H9 (cell line): ENCODE data around the gene TTLL4. TPM values are rescaled to one million over a fixed set of nuclear protein-coding genes. Genes with fewer than 3 reads are reported as not detected.

ENCODE experiments used
- DNase-seq: peaks from one replicate; pipeline ENCODE4 v3.0.0-alpha.2; 2017
- H2AFZ ChIP-seq: one replicate; pipeline ENCODE4 v1.6.1; 2013; ENCODE audit warnings: mild to moderate bottlenecking, low read length, control low read depth, moderate library complexity
- H2AK5ac ChIP-seq: 2 replicates; pipeline ENCODE4 v1.6.1; 2013; ENCODE audit warnings: low read length, control low read depth, mixed read lengths; ENCODE audit not compliant: insufficient read length
- H2BK120ac ChIP-seq: one replicate; pipeline ENCODE4 v1.6.1; 2013; ENCODE audit warnings: low read depth, mild to moderate bottlenecking, low read length, control low read depth, inconsistent platforms; ENCODE audit not compliant: poor library complexity, severe bottlenecking
- H2BK12ac ChIP-seq: 2 replicates; pipeline ENCODE4 v1.6.1; 2013; ENCODE audit warnings: low read length, control low read depth, mixed read lengths, low read depth; ENCODE audit not compliant: insufficient read length
- H2BK15ac ChIP-seq: 2 replicates; pipeline ENCODE4 v1.6.1; 2013; ENCODE audit warnings: low read depth, low read length, control low read depth
- H2BK20ac ChIP-seq: one replicate; pipeline ENCODE4 v1.6.1; 2013; ENCODE audit warnings: low read depth, mild to moderate bottlenecking, low read length, control low read depth, inconsistent platforms; ENCODE audit not compliant: poor library complexity, severe bottlenecking
- H2BK5ac ChIP-seq: 2 replicates; pipeline ENCODE4 v1.6.1; 2013; ENCODE audit warnings: low read length, control low read depth, mixed read lengths; ENCODE audit not compliant: insufficient read length
- H3K14ac ChIP-seq: 2 replicates; pipeline ENCODE4 v1.6.1; 2013; ENCODE audit warnings: low read length, control low read depth; ENCODE audit not compliant: insufficient read depth
- H3K18ac ChIP-seq: 2 replicates; pipeline ENCODE4 v1.6.1; 2013; ENCODE audit warnings: low read depth, mild to moderate bottlenecking, mixed read lengths, low read length, control low read depth; ENCODE audit not compliant: insufficient read length
- H3K23ac ChIP-seq: 2 replicates; pipeline ENCODE4 v1.6.1; 2013; ENCODE audit warnings: low read length, control low read depth, mixed read lengths, low read depth; ENCODE audit not compliant: insufficient read length
- H3K23me2 ChIP-seq: 2 replicates; pipeline ENCODE4 v1.6.1; 2013; ENCODE audit warnings: low read depth, mild to moderate bottlenecking, mixed read lengths, low read length, control low read depth; ENCODE audit not compliant: insufficient read length, poor library complexity, severe bottlenecking
- H3K27ac ChIP-seq: 2 replicates; pipeline ENCODE4 v1.5.1; 2013; ENCODE audit warnings: low read length, control low read depth, mixed read lengths, low read depth; ENCODE audit not compliant: insufficient read length
- H3K27me3 ChIP-seq: 2 replicates; pipeline ENCODE4 v1.6.1; 2013; ENCODE audit warnings: low read length, control low read depth, inconsistent platforms; ENCODE audit not compliant: insufficient read depth
- H3K4ac ChIP-seq: 2 replicates; pipeline ENCODE4 v1.6.1; 2013; ENCODE audit warnings: low read depth, mild to moderate bottlenecking, control low read depth, inconsistent platforms, low read length, moderate library complexity
- H3K4me1 ChIP-seq: 2 replicates; pipeline ENCODE4 v1.6.1; 2013; ENCODE audit warnings: low read length, control low read depth, inconsistent platforms; ENCODE audit not compliant: insufficient read depth
- H3K4me2 ChIP-seq: 2 replicates; pipeline ENCODE4 v1.6.1; 2013; ENCODE audit warnings: low read length, control low read depth, mixed read lengths; ENCODE audit not compliant: insufficient read length, insufficient read depth
- H3K56ac ChIP-seq: 2 replicates; pipeline ENCODE4 v1.6.1; 2013; ENCODE audit warnings: low read depth, mild to moderate bottlenecking, mixed read lengths, low read length, control low read depth; ENCODE audit not compliant: insufficient read length
- H3K79me1 ChIP-seq: 2 replicates; pipeline ENCODE4 v1.6.1; 2013; ENCODE audit warnings: low read depth, mild to moderate bottlenecking, moderate library complexity, low read length, control low read depth, inconsistent platforms; ENCODE audit not compliant: insufficient read depth, poor library complexity, severe bottlenecking
- H3K79me2 ChIP-seq: 2 replicates; pipeline ENCODE4 v1.6.1; 2013; ENCODE audit warnings: low read length, control low read depth, inconsistent platforms; ENCODE audit not compliant: insufficient read depth
- H3K9ac ChIP-seq: 2 replicates; pipeline ENCODE4 v1.6.1; 2013; ENCODE audit warnings: low read length, control low read depth, mixed read lengths; ENCODE audit not compliant: insufficient read length; ENCODE audit errors: extremely low read depth
- H3K9me3 ChIP-seq: one replicate; pipeline ENCODE4 v1.6.1; 2013; ENCODE audit warnings: low read depth, low read length, inconsistent platforms; ENCODE audit not compliant: control insufficient read depth
- H3T11ph ChIP-seq: one replicate; pipeline ENCODE4 v1.6.1; 2013; ENCODE audit warnings: mild to moderate bottlenecking, low read length, control low read depth, inconsistent platforms
- H4K20me1 ChIP-seq: one replicate; pipeline ENCODE4 v1.6.1; 2013; ENCODE audit not compliant: control insufficient read depth, insufficient read length, insufficient read depth
- H4K5ac ChIP-seq: 2 replicates; pipeline ENCODE4 v1.6.1; 2013; ENCODE audit warnings: low read depth, mild to moderate bottlenecking, mixed read lengths, low read length, control low read depth; ENCODE audit not compliant: insufficient read length
- H4K8ac ChIP-seq: replicated peaks from 2 replicates; pipeline ENCODE4 v1.6.1; 2013; ENCODE audit warnings: low read length, control low read depth, mixed read lengths, low read depth; ENCODE audit not compliant: insufficient read length
- H4K91ac ChIP-seq: 2 replicates; pipeline ENCODE4 v1.6.1; 2013; ENCODE audit warnings: low read depth, mild to moderate bottlenecking, moderate library complexity, mixed read lengths, low read length, control low read depth; ENCODE audit not compliant: insufficient read length
- H3K27ac Mint-ChIP-seq, 3 experiments: 2 replicates in 2 of 3; 3 replicates in 1 of 3; pipeline ENCODE4 v1.8.0; 2020 to 2021; ENCODE audit warnings: mixed read lengths in 3 of 3, mild to moderate bottlenecking in 1 of 3, moderate library complexity in 1 of 3
- H3K27me3 Mint-ChIP-seq: 2 replicates; pipeline ENCODE4 v1.8.0; 2021; ENCODE audit warnings: low read depth, mild to moderate bottlenecking, moderate library complexity, mixed read lengths
- H3K36me3 Mint-ChIP-seq, 3 experiments: 2 replicates in 2 of 3; 3 replicates in 1 of 3; pipeline ENCODE4 v1.8.0; 2020 to 2021; ENCODE audit warnings: low read depth in 3 of 3, mixed read lengths in 3 of 3; ENCODE audit not compliant: insufficient read depth in 1 of 3
- H3K4me1 Mint-ChIP-seq, 2 experiments: 2 replicates each; pipeline ENCODE4 v1.8.0; 2020; ENCODE audit warnings: mixed read lengths in 2 of 2
- H3K4me3 Mint-ChIP-seq, 2 experiments: 2 replicates in 1 of 2; 3 replicates in 1 of 2; pipeline ENCODE4 v1.8.0; 2020 to 2021; ENCODE audit warnings: mild to moderate bottlenecking in 2 of 2, mixed read lengths in 2 of 2, moderate library complexity in 1 of 2
- H3K9me3 Mint-ChIP-seq, 2 experiments: 2 replicates in 1 of 2; 3 replicates in 1 of 2; pipeline ENCODE4 v1.8.0; 2020; ENCODE audit warnings: mild to moderate bottlenecking in 2 of 2, mixed read lengths in 2 of 2, moderate library complexity in 1 of 2
- CTCF ChIP-seq: fragments of 200-600 bp; sonication (generic); conservative IDR thresholded peaks from 3 replicates; pipeline ENCODE4 v1.8.0; 2021; ENCODE audit warnings: antibody characterized with exemption, mild to moderate bottlenecking
- WGBS: extraction: QIAGEN DNeasy Blood & Tissue Kit; methylation state at CpG from one replicate; pipeline ENCODE4 v1.1.7; 2013; ENCODE audit warnings: missing lambda C conversion rate, low lambda C conversion rate, mixed read lengths; ENCODE audit not compliant: insufficient read length; ENCODE audit errors: extremely low coverage; 5-methylcytosine and 5-hydroxymethylcytosine counted together
- total RNA-seq: library from RNA; stranded (reverse); gene quantifications from 2 replicates; pipeline ENCODE4 v1.2.1, GENCODE V29; 2021

The TTLL4 gene
- total RNA-seq, 1 experiment from 2014 or later, result 96.4 TPM

- H2BK15ac ChIP-seq, result no peak overlapping the region
- H3K9me3 ChIP-seq, result no peaks in the 10 kb centered on the region
- peaks cover 10% of the 10 kb centered on the region for H3K79me1 ChIP-seq
- no peak overlapping the region for H3K4me3 Mint-ChIP-seq
- H4K20me1 ChIP-seq, result no peaks in the 10 kb centered on the region
- H2BK5ac ChIP-seq, result no peak overlapping the region
- H3K9ac ChIP-seq, result no peak overlapping the region
- no peak overlapping the region for H2BK120ac ChIP-seq
- H3K36me3 Mint-ChIP-seq, result peaks cover 43 to 52% (median 43%) of the 10 kb centered on the region in 3 experiments
- TF ChIP-seq CTCF, result no peak
- no peak overlapping the region for H4K8ac ChIP-seq
- no peak overlapping the region for H3K18ac ChIP-seq
- no peak overlapping the region for H3K56ac ChIP-seq
- H3T11ph ChIP-seq, result no peak overlapping the region
- H3K27ac Mint-ChIP-seq, result no peak overlapping the region
- peaks cover 13% of the 10 kb centered on the region; the same call in 1 of the 2 replicates for H3K79me2 ChIP-seq
- H3K23ac ChIP-seq, result no peak overlapping the region
- no peaks in the 10 kb centered on the region for H3K27me3 Mint-ChIP-seq
- H3K9me3 Mint-ChIP-seq, result peaks cover 27 to 32% of the 10 kb centered on the region in 2 experiments
- WGBS, result no CpG with 5 or more reads among the region's 6 CpGs
- H3K14ac ChIP-seq, result no peak overlapping the region
- H2AFZ ChIP-seq, result no peak overlapping the region
- H2BK20ac ChIP-seq, result no peak overlapping the region
- H3K4ac ChIP-seq, result no peak overlapping the region
- H2BK12ac ChIP-seq, result no peak overlapping the region
- H3K4me1 Mint-ChIP-seq, result peaks cover 12 to 15% of the 10 kb centered on the region in 2 experiments
- no peaks in the 10 kb centered on the region for H3K4me1 ChIP-seq
- no peak overlapping the region for H4K91ac ChIP-seq
- no peak overlapping the region for H3K27ac ChIP-seq
- H3K23me2 ChIP-seq, result no peaks in the 10 kb centered on the region
- no peaks in the 10 kb centered on the region for H3K27me3 ChIP-seq
- H4K5ac ChIP-seq, result no peak overlapping the region
- H3K4me2 ChIP-seq, result no peak overlapping the region
- DNase-seq, result no peak
- H2AK5ac ChIP-seq, result no peak overlapping the region
Observed at GRCh38 chr2:218726004-218726574, 15.5 kb downstream of the TTLL4 start.
